Skeletal muscle cell (primary cell): ENCODE results near the gene PHYH.
"Not testable (repeated sequence)": the region's sequence is repeated elsewhere in the genome, so short reads cannot be mapped to it uniquely, and the experiment has no call there.

Source experiments
- DNase-seq: peaks from one replicate; pipeline ENCODE4 v3.0.0-alpha.2; 2010; ENCODE audit warnings: low read depth
- H3K4me3 ChIP-seq: 2 replicates; pipeline ENCODE4 v1.5.1; 2011; ENCODE audit warnings: low read depth, mild to moderate bottlenecking, control low read depth, low read length, moderate library complexity

The PHYH gene

GRCh38 chr10:13282348-13282747 is 17.5 kb downstream of the PHYH start:
- DNase-seq, H3K4me3 ChIP-seq: not testable (repeated sequence)

GRCh38 chr10:13276749-13277365 is 23.0 kb downstream of the PHYH start:
- DNase-seq = no peak
- no peak overlapping the region for H3K4me3 ChIP-seq

GRCh38 chr10:13276146-13276545 is 23.7 kb downstream of the PHYH start:
- not testable (repeated sequence) for H3K4me3 ChIP-seq, DNase-seq

GRCh38 chr10:13272164-13272571 is 27.7 kb downstream of the PHYH start:
- peak; percentile 31 for DNase-seq
- H3K4me3 ChIP-seq = no peak overlapping the region

- DNase-seq = no peak
- no peak overlapping the region for H3K4me3 ChIP-seq
These were observed 28.2 kb downstream of the PHYH start for GRCh38 chr10:13271552-13272163.

DNA sequence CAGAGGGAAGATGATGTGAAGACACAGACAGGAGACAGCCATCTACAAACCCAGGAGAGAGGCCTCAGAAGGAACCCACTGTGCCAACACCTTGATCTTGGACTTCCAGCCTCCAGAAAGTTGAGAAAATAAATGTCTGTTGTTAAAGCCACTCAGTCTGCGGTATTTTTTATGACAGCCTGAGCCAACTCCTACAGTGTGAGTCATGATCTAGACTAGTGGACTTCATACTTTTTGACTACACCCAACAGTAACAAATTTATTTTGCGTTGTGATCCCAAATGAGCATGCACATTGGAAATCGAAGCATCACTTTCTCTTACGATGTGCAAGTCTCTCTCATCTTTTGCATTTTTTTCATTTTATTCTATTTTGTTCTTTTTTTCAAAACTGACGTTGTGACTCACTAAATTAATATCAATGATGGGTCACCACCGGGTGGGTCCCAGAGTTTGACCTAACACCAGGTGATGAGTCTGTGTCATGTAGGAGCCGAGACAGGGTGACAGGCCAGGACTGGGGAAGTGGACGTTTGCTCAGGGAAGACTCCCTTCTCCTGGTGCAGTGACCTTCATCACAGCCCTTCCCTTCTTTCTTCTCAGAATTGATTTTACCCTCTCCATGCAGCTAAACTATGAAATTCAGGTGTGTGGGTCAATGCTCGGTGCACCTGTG is 28.9 kb downstream of the PHYH start:
- no peak for DNase-seq
- no peak overlapping the region for H3K4me3 ChIP-seq

DNA sequence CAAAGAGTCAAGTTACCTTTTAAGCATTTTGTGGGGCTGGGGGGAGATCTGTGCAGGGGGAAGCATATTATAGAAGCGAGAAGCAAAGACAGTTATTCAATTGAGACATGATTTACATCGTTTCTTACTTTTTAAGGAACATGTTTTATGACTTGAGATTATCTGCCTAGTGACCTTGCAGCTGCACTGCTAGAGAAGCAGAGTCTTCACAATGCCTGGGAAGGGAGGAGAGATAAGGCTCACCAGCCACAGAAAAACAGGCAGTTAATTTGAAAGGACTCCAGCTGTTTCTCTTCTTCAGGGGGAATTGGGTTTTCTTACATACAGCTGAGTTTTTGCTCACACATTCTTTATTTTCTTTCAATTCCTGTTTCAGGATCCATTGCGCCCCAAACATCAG is 31.0 kb downstream of the PHYH start:
- no peak overlapping the region for H3K4me3 ChIP-seq
- DNase-seq = no peak

GRCh38 chr10:13268310-13268709 is 31.6 kb downstream of the PHYH start:
- no peak for DNase-seq
- no peak overlapping the region for H3K4me3 ChIP-seq

GRCh38 chr10:13263591-13263990 is 36.3 kb downstream of the PHYH start:
- DNase-seq = no peak
- no peak overlapping the region for H3K4me3 ChIP-seq

DNA sequence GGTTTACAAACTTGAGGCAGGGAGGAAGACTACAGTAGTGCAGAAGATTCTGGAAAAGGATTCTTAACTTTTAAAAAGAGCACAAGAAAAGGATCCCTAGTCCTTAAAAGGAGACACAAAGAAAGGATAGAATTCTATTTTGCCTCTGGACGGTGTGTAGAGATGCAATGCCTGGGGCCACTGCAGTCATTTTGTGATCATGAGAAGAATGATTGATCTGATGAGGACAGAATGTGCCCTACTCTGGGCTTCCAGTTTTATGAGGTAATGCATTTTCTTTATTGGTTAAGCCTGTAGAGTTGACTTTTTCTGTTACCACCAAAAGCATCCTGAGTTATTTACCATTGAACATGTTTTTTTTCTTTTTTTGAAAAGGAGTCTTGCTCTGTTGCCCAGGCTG is 37.4 kb downstream of the PHYH start:
- DNase-seq = no peak
- no peak overlapping the region for H3K4me3 ChIP-seq

- H3K4me3 ChIP-seq = no peak overlapping the region
- DNase-seq = no peak
These were observed 42.2 kb downstream of the PHYH start for GRCh38 chr10:13257621-13258140.

DNA sequence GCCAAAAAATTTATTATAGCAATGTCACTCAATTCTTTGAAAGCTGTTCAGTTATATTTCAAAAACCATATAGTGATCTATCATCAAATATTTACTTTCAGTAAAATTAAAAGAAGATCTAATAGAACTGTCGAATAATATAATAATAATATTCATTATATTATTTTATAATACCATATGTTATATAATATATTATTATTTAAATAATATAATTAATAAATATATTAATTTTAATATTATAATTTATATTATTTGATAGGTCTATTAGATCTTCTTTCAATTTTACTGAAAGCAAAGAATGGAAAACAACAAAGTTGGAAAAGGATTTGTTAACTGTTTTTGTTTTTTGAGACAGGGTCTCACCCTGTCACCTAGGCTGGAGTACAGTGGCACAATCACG is 43.2 kb downstream of the PHYH start:
- DNase-seq = no peak
- H3K4me3 ChIP-seq = no peak overlapping the region

DNA sequence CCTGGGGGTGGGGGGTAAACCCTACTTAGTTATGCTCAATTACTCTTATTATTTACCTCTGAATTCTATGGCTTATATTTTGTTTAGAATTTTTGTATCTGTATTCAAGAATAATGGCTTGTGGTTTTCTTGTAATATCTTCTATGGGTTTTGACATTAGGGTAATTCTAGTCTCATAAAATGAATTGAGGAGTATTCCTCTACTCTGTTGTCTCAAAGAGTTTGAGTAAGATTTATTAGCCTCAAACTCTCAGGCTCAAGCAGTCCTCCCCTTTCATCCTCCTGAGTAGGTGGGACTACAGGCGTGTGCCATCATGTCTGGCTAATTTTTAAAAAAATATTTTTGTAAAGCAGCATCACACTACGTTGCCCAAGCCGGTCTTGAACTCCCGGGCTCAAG is 46.1 kb downstream of the PHYH start:
- no peak overlapping the region for H3K4me3 ChIP-seq
- DNase-seq = no peak

DNA sequence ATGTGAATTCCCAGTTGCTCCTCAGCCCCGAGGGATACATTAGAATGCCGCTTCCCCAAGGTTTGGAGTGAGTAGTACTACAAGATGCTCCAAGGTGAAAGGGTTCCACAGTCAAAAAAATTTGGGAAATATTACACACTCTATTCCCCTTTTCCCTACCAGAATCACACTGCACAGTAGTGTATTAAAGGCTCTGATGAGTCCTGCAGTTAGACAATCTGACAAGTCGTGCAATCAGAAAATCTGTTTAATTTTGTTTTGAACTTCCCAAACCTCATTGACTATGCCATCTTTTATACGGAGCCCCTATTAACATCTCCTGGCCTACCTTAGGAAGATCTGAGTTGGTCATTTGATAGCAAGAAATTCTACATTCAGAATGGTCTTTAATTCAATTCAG is 52.1 kb downstream of the PHYH start:
- DNase-seq = no peak
- no peak overlapping the region for H3K4me3 ChIP-seq

DNA sequence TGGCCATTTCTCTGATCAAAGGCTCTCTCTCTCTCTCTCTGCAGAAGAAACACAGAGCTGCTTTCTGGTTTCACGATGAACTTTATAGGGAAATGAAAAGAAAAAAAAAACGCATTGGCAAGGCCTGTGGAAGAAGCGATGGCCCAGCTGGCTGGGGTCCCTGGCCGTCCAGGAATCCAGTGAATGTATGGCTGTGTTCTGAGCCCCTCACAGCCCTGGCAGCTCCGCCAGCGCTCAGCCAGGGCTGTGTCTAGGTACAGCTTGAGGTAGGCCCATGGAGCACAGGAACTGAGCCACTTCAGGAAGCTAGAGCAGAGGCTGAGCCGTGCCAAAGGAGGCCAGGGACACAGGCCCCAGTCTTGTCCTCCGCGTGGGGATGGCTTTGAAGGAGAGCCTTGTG is 52.6 kb downstream of the PHYH start:
- no peak for DNase-seq
- H3K4me3 ChIP-seq = no peak overlapping the region

DNA sequence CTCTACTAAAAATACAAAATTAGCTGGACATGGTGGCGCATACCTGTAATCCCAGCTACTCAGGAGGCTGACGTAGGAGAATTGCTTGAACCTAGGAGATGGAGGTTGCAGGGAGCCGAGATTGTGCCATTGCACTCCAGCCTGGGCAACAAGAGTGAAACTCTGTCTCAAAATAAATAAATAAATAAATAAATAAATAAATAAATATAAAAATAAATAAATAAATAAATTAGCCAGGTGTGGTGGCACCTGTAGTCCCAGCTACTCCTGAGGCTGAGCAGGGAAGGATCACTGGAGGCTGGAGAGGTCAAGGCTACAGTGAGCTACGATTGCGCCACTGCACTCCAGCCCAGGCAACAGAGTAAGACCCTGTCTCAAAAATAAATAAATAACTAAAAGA is 57.6 kb downstream of the PHYH start:
- H3K4me3 ChIP-seq, DNase-seq: not testable (repeated sequence)

- no peak overlapping the region for H3K4me3 ChIP-seq
- DNase-seq = no peak
These were observed 58.3 kb downstream of the PHYH start for GRCh38 chr10:13241613-13242012.

DNA sequence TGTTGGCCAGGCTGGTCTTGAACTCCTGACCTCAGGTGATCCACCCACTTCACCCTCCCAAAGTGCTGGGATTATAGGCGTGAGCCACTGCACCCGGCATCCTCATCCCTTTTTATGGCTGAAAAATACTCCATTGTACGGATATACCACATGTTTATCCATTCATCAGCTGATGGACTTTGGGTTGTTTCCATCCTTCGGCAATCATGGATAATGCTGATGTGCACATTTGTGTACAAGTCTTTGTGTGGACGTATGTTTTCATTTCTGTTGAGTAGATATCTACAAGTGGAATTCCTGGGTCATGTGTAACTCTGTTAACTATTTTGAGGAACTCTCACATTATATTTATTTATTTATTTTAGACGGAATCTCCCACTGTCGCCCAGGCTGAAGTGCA is 59.9 kb downstream of the PHYH start:
- no peak for DNase-seq
- H3K4me3 ChIP-seq = no peak overlapping the region

DNA sequence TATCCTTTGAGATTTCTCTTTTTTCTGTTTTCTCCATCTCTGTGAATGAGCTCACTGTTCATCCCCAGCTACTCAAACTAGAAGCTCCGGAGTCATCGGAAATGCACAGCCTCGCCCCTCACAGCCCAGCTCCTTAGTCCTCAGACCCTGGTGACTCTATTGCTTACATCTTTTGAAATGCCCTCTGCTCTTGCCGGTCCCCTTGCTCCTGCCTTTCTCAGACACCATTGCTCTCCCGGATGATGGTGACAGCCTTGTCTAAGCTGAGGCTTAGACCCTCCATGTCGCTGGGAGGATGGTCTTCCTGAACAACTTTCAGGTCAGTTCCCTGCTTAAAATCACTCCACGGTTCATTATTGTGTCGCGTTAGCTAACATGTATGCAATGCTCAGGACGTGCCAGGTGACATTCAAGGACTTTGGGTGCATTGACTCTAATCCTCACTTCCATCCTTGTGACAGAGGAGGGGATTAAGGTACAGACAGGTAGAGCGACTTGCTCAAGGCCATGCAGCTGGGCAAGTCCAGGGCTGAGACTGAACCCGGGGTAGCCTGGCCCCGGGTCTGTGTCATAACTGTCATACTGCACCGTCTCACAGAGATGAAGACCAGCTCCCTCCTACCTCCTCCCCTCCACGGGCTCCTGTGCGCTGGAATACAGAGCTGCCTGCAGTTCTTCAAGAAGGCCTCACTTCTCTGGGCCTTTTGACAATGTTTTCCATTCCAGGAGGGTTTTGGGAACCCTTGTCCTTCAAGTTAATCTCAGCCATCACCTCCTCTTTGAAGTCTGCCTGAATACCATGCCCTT is 61.4 kb downstream of the PHYH start:
- H3K4me3 ChIP-seq = no peak overlapping the region
- DNase-seq = no peak

GRCh38 chr10:13236638-13237037 is 63.2 kb downstream of the PHYH start:
- no peak overlapping the region for H3K4me3 ChIP-seq

More at GRCh38 chr10:13236638-13237037, 63.2 kb downstream of the PHYH start:
- DNase-seq = no peak
